Right ventricle myocardium superior (tissue), 1 donor: ENCODE data around the gene EPHB6. TPM values are rescaled to one million over a fixed set of nuclear protein-coding genes. Genes with fewer than 3 reads are reported as not detected.

ENCODE experiments used
- ATAC-seq: fragments of 200-7000 bp; cut with Tn5 transposase; one replicate; pipeline ENCODE4 v1.9.1; 2020; ENCODE audit warnings: mild to moderate bottlenecking; ENCODE audit not compliant: poor library complexity
- DNase-seq: peaks from one replicate; pipeline ENCODE4 v3.0.0-alpha.2; 2020
- intact Hi-C: fragments of 100-400 bp; cut with DNase I; formaldehyde crosslinking; loops from one replicate; pipeline ENCODE4 v1.11.2; 2022
- total RNA-seq: library from RNA; stranded (reverse); fragmentation: NEBNext Ultra II Directional; extraction: Animal tissue kit (Norgen Biotek cat#: 25700); gene quantifications from one replicate; pipeline ENCODE4 v1.2.1, GENCODE V29; 2021
- donor health status: DM: no; HTN: yes; CAD: no; lungs with severe emphysema.

EPHB6 gene
- total RNA-seq, 1 donor from 2014 or later, result 2.6 TPM

GRCh38 chr7:142822714-142823113 is 32.2 kb upstream of the EPHB6 start:
- ATAC-seq, result no peak
- no peak for DNase-seq
- intact Hi-C loops, result no loop called here

GRCh38 chr7:142827951-142828500 is 26.9 kb upstream of the EPHB6 start:
- ATAC-seq (no peak), DNase-seq (no peak)
- intact Hi-C loops, result no loop called here

GRCh38 chr7:142832417-142832816 is 22.5 kb upstream of the EPHB6 start:
- DNase-seq (no peak), ATAC-seq (no peak)
- intact Hi-C loops, result no loop called here

- no peak for ATAC-seq
- intact Hi-C loops, result no loop called here
Measured at GRCh38 chr7:142833174-142834048, 21.5 kb upstream of the EPHB6 start.

GRCh38 chr7:142835487-142835886 is 19.4 kb upstream of the EPHB6 start:
- ATAC-seq, result no peak
- intact Hi-C loops, result no loop called here
- DNase-seq, result no peak

More at GRCh38 chr7:142833174-142834048, 21.5 kb upstream of the EPHB6 start:
- no peak for DNase-seq

- intact Hi-C loops, result no loop called here
- DNase-seq (no peak), ATAC-seq (no peak)
Measured at GRCh38 chr7:142836426-142836825, 18.4 kb upstream of the EPHB6 start.

- intact Hi-C loops, result no loop called here
- DNase-seq, result no peak
- no peak for ATAC-seq
Measured at GRCh38 chr7:142838461-142839213, 16.2 kb upstream of the EPHB6 start.

- intact Hi-C loops, result no loop called here
- ATAC-seq, result no peak
- no peak for DNase-seq
Measured at GRCh38 chr7:142842251-142842766, 12.6 kb upstream of the EPHB6 start.

GRCh38 chr7:142847353-142847752 is 7.5 kb upstream of the EPHB6 start:
- ATAC-seq, result no peak
- intact Hi-C loops, result no loop called here
- DNase-seq, result no peak

- no peak for DNase-seq
- intact Hi-C loops, result loop anchor here (10.0 kb wide), 2 partner anchors 154 to 364 kb away; no protein-coding TSS in a partner anchor
Measured at GRCh38 chr7:142851269-142851668, 3.6 kb upstream of the EPHB6 start.

GRCh38 chr7:142851919-142852318 is 3.0 kb upstream of the EPHB6 start:
- ATAC-seq, result no peak
- intact Hi-C loops, result loop anchor here (10.0 kb wide), 2 partner anchors 153 to 363 kb away; no protein-coding TSS in a partner anchor
- no peak for DNase-seq

More at GRCh38 chr7:142851269-142851668, 3.6 kb upstream of the EPHB6 start:
- ATAC-seq, result no peak

- ATAC-seq (peak; percentile 83), DNase-seq (peak; percentile 78)
- intact Hi-C loops, result loop anchor here (10.0 kb wide), 2 partner anchors 151 to 361 kb away; no protein-coding TSS in a partner anchor
Measured at GRCh38 chr7:142853739-142854371, 1.0 kb upstream of the EPHB6 start.

GRCh38 chr7:142855114-142855743 is 353 bp downstream of the EPHB6 start:
- no peak for DNase-seq
- ATAC-seq, result peak; percentile 3

GRCh38 chr7:142855756-142856564 is 1.1 kb downstream of the EPHB6 start:
- ATAC-seq (peak; percentile 45), DNase-seq (peak; percentile 75)
- intact Hi-C loops, result loop anchor here (10.0 kb wide), 2 partner anchors 149 to 359 kb away; no protein-coding TSS in a partner anchor

More at GRCh38 chr7:142855114-142855743, 353 bp downstream of the EPHB6 start:
- intact Hi-C loops, result loop anchor here (10.0 kb wide), 2 partner anchors 150 to 360 kb away; no protein-coding TSS in a partner anchor

GRCh38 chr7:142856565-142857245 is 1.8 kb downstream of the EPHB6 start:
- intact Hi-C loops, result loop anchor here (10.0 kb wide), 2 partner anchors 148 to 358 kb away; no protein-coding TSS in a partner anchor
- no peak for ATAC-seq

GRCh38 chr7:142857625-142858024 is 2.7 kb downstream of the EPHB6 start:
- ATAC-seq (no peak), DNase-seq (no peak)
- intact Hi-C loops, result loop anchor here (10.0 kb wide), 2 partner anchors 147 to 357 kb away; no protein-coding TSS in a partner anchor

More at GRCh38 chr7:142856565-142857245, 1.8 kb downstream of the EPHB6 start:
- DNase-seq, result no peak
